Muscle layer of duodenum (tissue), 2 donors: ENCODE results near the gene LYSMD4.

Experiments
- H3K27ac ChIP-seq: one replicate; pipeline ENCODE4 v1.7.0; 2013; ENCODE audit warnings: mild to moderate bottlenecking, low read length
- H3K27me3 ChIP-seq: one replicate; pipeline ENCODE4 v1.7.0; 2013; ENCODE audit warnings: low read depth, mild to moderate bottlenecking, control low read depth, low read length
- H3K36me3 ChIP-seq, 2 donors: one replicate each; pipeline ENCODE4 v1.7.0; 2013; ENCODE audit warnings: low read length in 2 of 2, control low read depth in 1 of 2, mild to moderate bottlenecking in 1 of 2; ENCODE audit not compliant: insufficient read depth in 2 of 2, control insufficient read depth in 1 of 2
- H3K4me1 ChIP-seq, 2 donors: one replicate each; pipeline ENCODE4 v1.7.0; 2013; ENCODE audit warnings: low read length in 2 of 2, mild to moderate bottlenecking in 2 of 2, control low read depth in 1 of 2, moderate library complexity in 1 of 2; ENCODE audit not compliant: insufficient read depth in 2 of 2, control insufficient read depth in 1 of 2
- H3K4me3 ChIP-seq, 2 donors: one replicate each; pipeline ENCODE4 v1.7.0; 2013; ENCODE audit warnings: low read length in 2 of 2, low read depth in 1 of 2, mild to moderate bottlenecking in 1 of 2
- H3K9me3 ChIP-seq, 2 donors: one replicate each; pipeline ENCODE4 v1.7.0; 2013; ENCODE audit warnings: low read length in 2 of 2, control low read depth in 1 of 2, mild to moderate bottlenecking in 1 of 2; ENCODE audit not compliant: control insufficient read depth in 1 of 2
- donor health status: healthy.

LYSMD4 gene

GRCh38 chr15:99717161-99718009 lies 15.9 kb downstream of the LYSMD4 start:
- Histone ChIP-seq H3K27me3 (no peaks in the 10 kb centered on the region), H3K4me1 (peaks cover 0 to 31% of the 10 kb centered on the region in 2 donors), H3K9me3 (no peaks in the 10 kb centered on the region), H3K36me3 (peaks cover 7 to 9% of the 10 kb centered on the region in 2 donors), H3K27ac (peak overlapping the region; percentile 27), H3K4me3 (peak overlapping the region in 1 of 2 donors; percentile 9)

GRCh38 chr15:99716540-99717095 lies 16.6 kb downstream of the LYSMD4 start:
- H3K4me1 ChIP-seq, result peaks cover 0 to 38% of the 10 kb centered on the region in 2 donors
- H3K27ac ChIP-seq, result peak overlapping the region; percentile 27
- no peaks in the 10 kb centered on the region for H3K9me3 ChIP-seq
- no peak overlapping the region for H3K4me3 ChIP-seq
- peaks cover 8 to 14% of the 10 kb centered on the region in 2 donors for H3K36me3 ChIP-seq
- no peaks in the 10 kb centered on the region for H3K27me3 ChIP-seq

DNA sequence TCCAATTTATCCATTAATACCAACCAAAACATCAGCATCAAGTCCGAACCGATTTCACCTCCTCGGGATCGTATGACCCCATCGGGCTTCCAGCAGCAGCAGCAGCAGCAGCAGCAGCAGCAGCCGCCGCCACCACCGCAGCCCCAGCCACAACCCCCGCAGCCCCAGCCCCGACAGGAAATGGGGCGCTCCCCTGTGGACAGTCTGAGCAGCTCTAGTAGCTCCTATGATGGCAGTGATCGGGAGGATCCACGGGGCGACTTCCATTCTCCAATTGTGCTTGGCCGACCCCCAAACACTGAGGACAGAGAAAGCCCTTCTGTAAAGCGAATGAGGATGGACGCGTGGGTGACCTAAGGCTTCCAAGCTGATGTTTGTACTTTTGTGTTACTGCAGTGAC lies 20.8 kb downstream of the LYSMD4 start:
- H3K4me1 ChIP-seq, result peaks cover 0 to 38% of the 10 kb centered on the region in 2 donors
- no peak overlapping the region for H3K27ac ChIP-seq
- H3K36me3 ChIP-seq, result peaks cover 16 to 26% of the 10 kb centered on the region in 2 donors
- no peaks in the 10 kb centered on the region for H3K9me3 ChIP-seq
- no peaks in the 10 kb centered on the region for H3K27me3 ChIP-seq
- H3K4me3 ChIP-seq, result no peak overlapping the region

- Histone ChIP-seq H3K27ac (no peak overlapping the region), H3K9me3 (no peaks in the 10 kb centered on the region), H3K4me3 (no peak overlapping the region), H3K36me3 (peaks cover 16 to 26% of the 10 kb centered on the region in 2 donors), H3K27me3 (no peaks in the 10 kb centered on the region), H3K4me1 (peaks cover 0 to 30% of the 10 kb centered on the region in 2 donors)
These were observed 21.6 kb downstream of the LYSMD4 start for GRCh38 chr15:99711625-99712024.

GRCh38 chr15:99709243-99709986 lies 23.8 kb downstream of the LYSMD4 start:
- Histone ChIP-seq H3K27me3 (no peaks in the 10 kb centered on the region), H3K4me3 (no peak overlapping the region), H3K9me3 (no peaks in the 10 kb centered on the region), H3K36me3 (peaks cover 16 to 17% of the 10 kb centered on the region in 2 donors), H3K27ac (no peak overlapping the region), H3K4me1 (peaks cover 0 to 27% of the 10 kb centered on the region in 2 donors)

GRCh38 chr15:99708563-99708962 lies 24.7 kb downstream of the LYSMD4 start:
- peaks cover 9 to 32% of the 10 kb centered on the region in 2 donors for H3K4me1 ChIP-seq
- peaks cover 17 to 21% of the 10 kb centered on the region in 2 donors for H3K36me3 ChIP-seq
- H3K9me3 ChIP-seq, result no peaks in the 10 kb centered on the region
- H3K27ac ChIP-seq, result peak overlapping the region; percentile 22
- H3K4me3 ChIP-seq, result no peak overlapping the region
- no peaks in the 10 kb centered on the region for H3K27me3 ChIP-seq

DNA sequence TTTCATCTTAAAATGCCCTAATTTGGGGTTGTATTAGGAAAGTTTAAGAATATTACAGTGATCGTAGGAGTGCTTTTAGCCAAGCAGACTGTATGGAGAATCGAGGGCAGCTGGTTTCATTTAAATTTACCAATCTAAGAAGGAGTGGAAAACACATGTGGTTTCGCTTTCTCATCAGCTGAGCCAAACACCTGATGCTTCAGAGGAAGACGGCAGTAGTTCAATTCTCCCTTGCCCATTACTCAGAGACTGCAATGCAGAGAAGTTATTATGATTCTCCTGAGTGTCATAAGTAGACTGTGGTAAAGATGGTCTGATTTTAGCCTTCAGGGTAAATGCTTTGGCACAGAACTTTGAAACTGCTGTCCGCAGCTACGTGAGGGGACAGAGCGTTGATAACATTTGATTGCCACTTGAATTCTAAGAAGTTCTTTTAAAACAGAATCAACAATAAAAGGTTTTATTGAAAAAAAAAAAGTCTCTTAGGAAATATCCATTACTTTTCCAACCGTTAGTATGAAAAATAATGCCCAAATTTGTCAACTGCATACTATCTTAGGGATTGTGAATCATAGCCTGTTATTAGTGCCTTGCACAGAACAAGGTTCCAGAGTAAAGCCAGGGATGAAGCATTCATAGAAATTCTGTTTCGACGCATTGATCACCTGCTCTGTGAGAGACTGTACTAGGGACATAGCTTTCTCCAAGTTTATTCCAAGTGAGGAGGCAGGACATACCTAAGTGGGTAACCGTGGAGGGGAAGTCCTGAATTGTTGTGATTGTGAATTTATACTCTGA lies 25.6 kb downstream of the LYSMD4 start:
- Histone ChIP-seq H3K27ac (peak overlapping the region; percentile 47), H3K4me3 (peak overlapping the region in 1 of 2 donors; percentile 7), H3K4me1 (peaks cover 9 to 32% of the 10 kb centered on the region in 2 donors)

DNA sequence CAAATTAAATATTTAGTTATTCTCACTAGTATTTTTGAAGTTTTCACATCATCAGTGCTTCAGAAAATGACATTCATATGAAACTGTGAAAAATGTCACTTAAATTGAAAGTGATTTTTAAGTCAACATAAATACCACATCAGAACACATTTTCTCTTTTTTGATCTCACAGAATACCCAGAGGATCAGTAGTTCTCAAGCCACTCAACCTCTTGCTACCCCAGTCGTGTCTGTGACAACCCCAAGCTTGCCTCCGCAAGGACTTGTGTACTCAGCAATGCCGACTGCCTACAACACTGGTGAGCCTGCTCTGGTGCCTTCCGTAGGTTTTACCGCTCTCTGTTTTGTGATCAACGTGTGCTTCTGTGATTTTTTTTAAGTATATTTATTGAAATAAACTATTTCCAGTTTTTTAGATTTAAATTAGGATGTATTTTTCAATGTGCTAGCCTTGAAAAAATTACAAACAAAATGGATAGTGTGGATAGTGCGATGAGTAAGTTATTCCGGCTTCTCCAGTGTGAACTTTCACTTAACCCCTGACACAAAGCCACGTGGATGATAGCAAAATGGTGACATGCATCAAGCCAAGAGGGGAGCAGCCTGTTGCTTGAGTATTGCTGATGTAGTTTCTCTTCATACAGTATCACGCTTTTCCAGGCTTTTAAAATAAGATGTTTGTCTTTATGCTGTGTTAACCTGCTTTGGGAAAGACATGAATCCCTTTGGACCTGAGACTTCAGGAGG lies 26.5 kb downstream of the LYSMD4 start:
- peaks cover 13% of the 10 kb centered on the region in 2 donors for H3K36me3 ChIP-seq
- H3K27ac ChIP-seq, result peak overlapping the region; percentile 47
- no peaks in the 10 kb centered on the region for H3K27me3 ChIP-seq
- no peaks in the 10 kb centered on the region for H3K9me3 ChIP-seq
- peak overlapping the region in 1 of 2 donors; percentile 7 for H3K4me3 ChIP-seq
- H3K4me1 ChIP-seq, result peaks cover 9 to 25% of the 10 kb centered on the region in 2 donors

More for the DNA sequence above, 25.6 kb downstream of the LYSMD4 start:
- H3K9me3 ChIP-seq, result no peaks in the 10 kb centered on the region
- H3K36me3 ChIP-seq, result peaks cover 16 to 17% of the 10 kb centered on the region in 2 donors
- H3K27me3 ChIP-seq, result no peaks in the 10 kb centered on the region

GRCh38 chr15:99704444-99704838 lies 28.8 kb downstream of the LYSMD4 start:
- Histone ChIP-seq H3K9me3 (no peaks in the 10 kb centered on the region), H3K4me1 (peaks cover 9 to 17% of the 10 kb centered on the region in 2 donors), H3K27ac (peak overlapping the region; percentile 90), H3K27me3 (no peaks in the 10 kb centered on the region), H3K36me3 (peaks cover 0 to 4% of the 10 kb centered on the region in 2 donors), H3K4me3 (no peak overlapping the region)
